8988T (cell line): ENCODE results near the gene VSIG4.

Experiments
- DNase-seq: peaks from one replicate; pipeline ENCODE4 v3.0.0; 2011

The VSIG4 gene

DNA sequence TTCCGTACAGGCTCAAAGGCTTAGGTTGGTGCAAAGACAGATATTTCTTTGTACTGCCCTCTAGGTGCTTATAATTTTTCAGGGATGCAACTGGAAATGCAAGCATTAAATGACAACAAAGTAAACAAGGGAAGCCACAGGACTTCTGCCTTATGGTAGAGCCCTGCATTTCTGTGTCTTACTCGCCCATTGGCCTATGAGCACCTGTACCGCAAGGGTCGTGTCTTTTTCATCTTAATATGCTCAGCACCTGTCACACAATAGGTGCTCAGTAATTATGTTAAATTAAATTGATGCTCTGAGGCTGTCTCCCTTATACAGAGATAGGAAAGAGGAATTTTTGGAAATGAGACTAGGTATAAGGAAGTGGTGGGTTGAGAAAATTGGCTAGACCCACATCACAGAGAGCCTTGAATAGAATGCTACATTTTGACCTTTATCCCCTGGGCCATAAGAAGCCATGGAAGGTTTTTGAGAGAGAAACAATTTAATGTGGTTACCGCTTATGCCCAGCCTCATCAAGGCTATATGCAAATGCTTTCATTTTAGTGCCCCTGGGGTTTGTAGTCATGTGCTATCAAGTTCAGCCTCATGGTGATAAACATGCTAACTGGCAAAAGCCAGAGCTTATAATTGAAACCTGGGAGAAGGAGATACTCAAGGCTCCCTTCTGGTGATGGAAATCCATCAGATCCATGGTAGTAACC, 16.3 kb downstream of the VSIG4 start:
- DNase-seq: no peak

DNA sequence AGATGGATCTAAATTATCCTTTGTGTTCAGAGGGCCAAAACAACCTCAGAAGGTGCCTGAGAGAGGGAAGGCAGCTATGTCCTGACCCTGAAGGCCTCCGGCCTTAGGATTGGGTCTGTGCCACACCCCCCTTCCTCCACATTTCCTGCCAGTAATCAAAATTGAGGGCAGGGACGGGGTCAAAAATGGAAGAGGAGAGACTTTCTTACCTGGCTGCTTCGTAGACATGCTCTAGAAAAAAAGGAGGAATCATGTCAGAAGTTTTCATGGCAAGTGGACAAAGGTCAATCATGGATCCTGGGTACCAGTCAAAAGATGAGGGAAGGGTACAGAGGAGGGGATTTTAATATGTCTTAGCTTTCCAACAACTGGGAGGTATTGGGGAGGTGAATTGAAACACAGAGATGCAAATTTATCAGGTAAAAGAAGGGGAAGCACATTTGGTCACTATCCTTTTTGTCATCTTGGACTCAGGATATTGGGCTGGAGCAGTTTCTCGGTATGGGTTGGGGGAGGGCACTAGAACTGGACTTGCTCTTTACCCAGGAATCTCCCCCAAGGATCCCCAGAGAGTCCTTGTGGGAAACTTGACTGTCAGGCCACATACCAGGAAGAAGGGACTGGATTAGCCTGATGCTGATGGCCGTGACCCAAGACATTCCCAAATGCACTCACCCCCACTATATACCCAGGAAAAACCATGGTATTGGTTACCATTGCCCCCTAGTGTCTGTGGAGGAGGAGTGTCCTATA, 17.1 kb downstream of the VSIG4 start:
- DNase-seq: no peak

DNA sequence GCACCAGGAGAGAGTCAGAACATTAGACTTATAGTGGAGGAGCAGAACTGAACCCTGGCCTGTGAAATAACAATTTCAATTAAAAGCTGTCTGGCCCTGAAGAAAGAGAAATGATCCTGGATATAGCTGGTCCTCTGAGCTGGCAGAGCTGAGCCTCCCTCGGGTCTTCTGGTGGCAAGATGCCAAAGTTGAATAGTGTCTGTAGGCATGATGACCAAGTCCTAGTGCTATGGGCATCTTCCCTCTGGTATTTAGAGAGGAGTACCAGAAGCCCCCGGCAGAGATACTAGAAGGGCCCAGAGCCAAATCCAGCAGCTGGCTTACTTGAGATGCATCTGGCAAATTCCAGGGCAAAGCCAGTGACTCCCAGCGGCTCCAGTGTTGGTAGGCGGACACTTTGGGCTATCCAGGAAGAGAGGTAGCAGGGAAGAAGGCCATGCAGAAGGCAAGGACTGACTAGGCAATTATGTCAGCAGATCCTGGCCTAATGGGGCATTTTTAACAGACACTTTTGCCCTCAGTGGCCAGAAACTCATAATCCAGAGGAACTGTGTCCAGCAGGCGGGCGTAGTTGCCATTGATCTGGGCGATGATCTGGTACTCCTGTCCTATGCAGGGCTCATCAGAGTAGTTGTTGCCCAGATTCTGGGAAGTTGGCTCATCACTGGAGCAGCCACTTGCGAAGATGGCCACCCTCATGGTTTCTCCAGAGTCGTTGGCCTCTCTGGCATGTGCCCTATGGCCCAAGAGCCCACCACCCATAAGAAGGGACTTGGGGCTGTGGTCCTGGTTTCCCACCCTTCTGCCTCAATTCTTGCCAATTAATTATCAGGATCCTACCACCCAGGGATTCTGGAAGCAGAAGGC, 17.9 kb downstream of the VSIG4 start:
- no peak for DNase-seq

DNA sequence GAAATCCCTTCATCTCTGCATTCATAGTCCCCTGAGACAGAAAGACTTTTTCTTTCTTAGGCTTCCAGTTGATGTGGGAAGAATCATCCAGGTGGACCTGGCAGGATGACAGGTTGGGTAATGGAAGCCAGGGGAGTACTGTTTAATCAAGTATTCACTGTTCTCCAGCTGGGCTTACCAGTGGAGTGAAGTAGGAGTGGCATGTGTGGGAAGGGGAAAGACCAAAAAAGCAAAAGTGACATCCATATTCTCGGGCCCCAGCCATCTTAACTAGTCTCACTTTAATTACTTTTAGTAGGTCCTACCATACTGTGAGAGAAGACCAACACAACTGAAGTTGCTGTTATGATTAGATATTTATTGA, 18.5 kb downstream of the VSIG4 start:
- DNase-seq: no peak

DNA sequence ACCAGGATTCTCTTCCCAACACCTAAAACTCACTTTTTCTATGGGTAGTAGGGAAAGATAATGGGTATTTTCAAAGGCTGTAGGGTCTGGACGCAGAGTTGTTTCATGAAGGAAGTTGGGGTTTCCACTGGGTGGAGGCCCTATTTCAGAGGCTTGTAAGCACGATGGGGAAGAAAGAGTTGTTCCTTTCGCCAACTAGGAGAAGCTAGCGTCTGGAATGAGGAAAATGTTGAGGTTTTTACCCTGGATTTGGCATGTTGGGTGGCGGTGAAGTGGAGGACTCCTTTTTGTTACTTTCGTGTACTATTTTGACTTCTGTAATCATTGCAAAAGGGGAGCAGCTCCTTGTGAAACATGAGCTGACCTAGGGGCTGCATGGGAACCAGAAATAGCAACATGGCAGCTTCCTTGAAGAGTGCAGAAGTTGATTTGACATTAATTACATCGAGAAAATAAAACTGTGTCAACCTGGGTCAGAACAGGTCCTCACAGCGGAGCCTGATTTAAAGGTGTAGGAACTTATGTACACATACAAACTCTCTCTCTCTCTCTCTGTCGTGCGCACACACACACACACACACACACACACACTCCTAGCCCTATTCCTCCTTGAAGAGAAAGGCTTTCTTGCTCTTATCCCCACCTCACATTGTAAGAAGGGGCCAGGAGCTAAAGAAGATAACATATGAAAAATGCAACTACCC, 19.1 kb downstream of the VSIG4 start:
- no peak for DNase-seq

DNA sequence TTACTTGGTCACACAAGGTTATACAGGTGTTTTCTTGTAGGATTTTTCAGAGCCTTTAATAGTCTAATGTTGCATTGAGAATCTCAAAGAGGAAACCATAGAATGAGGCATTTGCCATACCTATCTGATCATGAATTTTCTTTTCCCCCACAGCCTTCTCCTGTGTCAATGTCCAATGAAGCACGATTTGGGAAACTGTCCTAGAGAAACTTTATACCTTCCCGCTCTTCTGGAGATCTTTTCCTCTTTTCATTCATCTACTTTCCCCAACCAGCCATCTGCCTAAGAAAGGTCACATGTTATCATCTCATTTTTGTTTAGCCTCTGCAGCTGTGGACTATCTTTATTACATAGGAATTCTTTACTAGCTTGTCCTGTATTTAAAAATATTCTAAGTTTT, 19.9 kb downstream of the VSIG4 start:
- no peak for DNase-seq

DNA sequence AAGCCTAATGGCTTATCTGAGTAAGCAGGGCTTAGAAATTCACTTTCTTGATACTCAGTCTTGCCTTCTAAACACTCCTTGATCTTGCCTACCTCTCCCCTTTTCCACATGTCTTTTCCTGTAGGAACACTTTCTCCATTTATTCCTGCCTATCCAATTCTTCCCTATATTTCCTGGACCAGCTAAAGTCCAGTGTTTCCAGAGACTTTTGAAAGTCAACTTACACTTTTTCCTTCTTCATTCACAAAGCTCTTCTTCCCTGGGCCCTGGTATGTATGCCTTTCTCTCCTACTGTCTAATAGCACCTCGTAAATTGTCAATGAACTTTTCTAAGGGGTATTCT, 20.6 kb downstream of the VSIG4 start:
- DNase-seq: no peak

DNA sequence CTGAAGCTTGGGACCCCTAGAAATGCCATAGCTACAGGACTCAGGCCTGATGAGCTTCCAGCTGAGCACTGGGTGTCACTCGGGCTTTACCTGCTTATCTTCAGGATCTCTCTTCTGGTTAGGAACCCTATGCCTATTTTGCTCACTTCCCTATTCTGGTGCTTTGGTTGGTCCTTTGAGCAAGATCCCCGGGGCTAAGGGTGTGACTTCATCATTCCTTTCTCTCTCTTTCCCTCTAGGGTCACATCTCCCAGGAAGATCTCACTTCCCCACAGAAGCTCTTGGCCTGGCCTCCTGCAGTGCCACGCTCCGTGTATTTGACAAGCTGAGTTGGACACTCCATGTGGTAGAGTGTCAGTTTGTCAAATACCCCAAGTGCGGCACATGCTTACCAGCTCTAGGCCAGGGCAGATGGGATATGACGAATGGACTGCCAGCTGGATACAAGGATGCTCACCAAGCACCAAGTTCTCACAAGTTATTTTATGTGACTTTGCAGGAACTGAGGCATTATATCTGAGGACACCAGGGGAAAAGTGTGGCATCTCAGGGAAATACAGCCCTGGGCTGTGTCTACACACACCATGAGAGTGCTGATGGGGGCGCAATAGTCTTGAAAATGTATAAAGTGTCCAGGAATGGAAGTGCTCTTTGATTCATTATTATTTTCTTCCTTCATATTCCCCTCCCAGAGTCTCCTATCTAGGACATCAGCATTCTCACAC, 21.1 kb downstream of the VSIG4 start:
- no peak for DNase-seq

DNA sequence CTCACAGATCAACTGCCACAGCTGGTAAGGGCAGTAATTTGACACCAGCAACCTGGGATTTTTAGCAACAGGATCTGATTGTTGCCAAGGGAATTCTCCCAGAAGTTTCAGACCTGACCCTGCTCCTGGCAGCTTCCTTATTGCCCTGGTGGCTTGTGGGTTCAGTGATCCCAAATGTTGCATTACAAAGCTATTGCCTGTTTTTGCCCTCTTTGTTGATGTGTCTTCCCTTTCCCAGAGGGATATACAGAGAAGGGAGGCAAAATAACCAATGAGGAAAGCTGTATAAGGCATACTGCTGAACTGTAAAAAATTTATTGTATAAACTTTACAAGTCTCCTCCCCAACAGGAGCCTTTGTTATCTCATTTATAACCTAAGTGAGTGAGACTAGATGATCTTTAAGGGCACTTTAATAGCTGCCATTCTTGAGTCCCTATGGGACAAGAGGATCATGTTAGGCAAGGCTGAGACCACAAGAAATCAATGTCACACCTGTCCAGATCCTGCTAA, 22.2 kb downstream of the VSIG4 start:
- DNase-seq: no peak

DNA sequence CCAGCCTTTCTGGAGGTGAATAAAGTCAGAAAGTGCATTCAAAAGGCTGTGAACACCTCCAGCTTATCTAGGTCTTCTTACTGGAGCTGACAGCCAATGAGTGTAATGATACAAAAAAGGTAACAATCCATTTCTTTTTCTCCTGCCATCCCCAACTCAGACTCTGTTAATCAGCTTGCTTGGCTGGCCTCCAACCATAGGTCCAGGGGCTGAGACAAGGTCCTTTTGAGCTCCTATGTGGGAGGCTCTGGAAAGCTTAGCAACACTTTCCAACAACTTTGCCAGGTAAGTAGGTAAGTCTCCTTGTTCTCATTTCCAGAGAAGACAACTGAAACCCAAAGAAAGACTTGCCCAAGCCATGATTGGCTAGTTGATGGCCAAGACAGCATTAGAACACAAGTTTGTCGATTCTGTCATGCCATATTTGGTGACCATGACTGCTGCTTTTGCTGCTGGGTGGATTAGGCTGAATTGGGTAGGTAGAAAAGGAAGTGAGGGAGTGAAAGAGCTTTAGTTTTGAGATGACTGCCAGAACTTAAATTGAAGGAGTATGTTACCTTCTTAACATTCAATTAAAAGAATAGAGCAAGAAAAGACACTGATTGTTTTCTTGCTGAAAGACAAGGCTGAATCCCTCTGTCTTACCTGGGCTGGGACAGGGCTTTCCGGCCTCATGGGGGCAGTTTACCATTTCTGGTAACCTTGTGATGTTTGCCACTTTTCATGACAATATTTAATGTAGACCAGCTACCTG, 22.8 kb downstream of the VSIG4 start:
- no peak for DNase-seq

DNA sequence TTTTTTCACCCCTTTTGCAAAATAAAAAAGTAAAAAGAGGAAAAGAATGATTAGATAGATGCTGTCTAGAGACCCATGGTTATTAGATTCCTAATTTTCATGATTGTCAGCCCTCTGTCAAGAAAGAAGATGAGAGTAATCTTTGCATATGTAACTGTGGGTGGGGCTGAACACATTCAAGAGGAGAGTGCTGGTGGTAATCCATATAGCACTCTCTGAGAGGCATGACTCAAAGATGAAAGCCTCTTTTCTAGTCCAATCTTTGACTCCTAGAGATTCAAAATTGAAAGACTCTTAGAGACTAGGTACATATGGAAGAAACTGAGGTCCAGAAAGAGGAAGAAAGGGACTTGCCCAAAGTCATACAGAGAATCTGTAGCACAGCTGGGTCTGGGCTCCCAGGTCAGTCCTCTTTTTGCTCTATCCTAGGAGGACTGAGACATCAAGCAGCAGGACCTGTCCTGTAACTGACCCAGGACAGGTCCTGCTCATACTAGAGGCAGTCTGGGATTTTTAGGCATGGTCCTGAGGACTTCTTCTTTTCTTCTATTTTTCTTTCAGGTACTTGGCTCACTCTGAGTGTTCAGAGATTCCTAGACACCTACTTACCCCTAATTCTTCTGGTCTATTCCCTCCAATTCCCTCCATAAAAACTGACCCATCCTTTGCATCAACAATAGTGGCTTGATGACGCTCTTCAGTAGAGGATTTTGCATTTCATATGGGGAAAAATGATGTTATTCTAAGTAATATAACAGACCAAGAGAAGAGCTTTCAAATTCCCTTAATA, 23.8 kb downstream of the VSIG4 start:
- DNase-seq: no peak

DNA sequence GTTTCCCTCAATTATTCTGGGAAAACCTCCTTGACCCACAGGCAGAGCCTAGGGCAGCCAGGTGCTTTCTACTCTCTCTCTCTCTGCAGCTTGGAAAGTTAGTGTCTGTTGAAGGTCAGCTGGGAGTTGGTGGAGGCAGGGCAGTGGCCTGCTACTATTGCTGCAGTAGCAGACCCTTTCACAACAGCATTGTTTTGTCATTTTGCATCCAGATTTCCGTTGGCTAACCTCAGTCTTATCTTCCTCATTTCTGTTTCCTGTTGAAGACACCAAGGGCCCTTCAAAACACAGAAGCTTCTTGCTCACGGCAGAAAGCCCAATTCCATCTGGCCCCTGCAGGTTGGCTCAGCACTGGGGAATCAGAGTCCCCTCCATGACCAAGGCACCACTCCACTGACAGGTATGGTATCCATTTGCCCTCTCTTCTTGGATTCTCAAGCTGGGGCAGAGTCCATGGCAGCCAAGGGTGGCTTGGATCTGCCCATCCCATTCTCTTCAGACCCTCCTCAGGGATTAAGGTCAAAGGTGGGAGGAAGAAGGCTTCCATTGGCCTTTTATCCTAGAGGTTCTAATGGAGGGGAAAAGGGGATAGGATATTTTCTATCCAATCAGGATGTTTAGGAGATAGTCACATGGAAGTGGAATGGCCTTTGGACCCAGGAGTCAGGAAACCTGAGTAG, 24.6 kb downstream of the VSIG4 start:
- no peak for DNase-seq

DNA sequence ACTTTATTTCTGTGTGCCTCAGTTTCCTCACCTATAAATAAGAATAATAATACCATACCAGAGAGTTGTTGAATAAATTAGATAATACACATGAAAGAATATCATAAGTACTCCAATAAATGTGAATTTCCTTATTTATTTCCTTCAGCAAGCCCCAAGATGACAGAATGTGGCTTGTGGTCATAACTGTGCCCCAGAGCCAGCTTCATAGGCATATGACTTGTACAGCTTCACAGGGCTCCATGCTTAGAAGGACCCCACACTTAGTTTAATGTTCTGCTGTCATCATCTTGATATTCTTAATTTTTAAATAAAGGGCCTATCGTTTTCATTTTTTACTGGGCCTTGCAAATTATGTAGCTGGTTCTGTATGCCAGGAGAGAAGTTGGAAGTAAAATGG, 25.3 kb downstream of the VSIG4 start:
- no peak for DNase-seq

DNA sequence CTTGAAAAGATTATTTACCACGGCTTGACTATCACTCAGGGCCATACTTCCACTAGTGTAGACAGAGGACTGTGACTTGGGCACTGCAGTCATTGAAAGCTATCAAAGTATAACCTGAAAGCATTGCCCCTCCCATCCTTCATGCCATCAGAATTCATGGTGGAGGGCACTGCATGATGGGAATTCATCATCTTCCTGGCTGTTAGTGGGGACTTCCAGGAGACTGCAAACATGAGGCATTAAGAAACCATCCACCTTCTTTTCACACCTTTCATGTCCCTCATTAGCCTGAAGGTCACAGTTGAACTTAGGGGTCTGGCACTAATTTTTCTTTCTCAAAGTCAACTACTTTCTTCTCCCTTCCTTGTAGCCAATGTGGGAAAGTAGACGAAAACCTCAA, 25.8 kb downstream of the VSIG4 start:
- DNase-seq: no peak

DNA sequence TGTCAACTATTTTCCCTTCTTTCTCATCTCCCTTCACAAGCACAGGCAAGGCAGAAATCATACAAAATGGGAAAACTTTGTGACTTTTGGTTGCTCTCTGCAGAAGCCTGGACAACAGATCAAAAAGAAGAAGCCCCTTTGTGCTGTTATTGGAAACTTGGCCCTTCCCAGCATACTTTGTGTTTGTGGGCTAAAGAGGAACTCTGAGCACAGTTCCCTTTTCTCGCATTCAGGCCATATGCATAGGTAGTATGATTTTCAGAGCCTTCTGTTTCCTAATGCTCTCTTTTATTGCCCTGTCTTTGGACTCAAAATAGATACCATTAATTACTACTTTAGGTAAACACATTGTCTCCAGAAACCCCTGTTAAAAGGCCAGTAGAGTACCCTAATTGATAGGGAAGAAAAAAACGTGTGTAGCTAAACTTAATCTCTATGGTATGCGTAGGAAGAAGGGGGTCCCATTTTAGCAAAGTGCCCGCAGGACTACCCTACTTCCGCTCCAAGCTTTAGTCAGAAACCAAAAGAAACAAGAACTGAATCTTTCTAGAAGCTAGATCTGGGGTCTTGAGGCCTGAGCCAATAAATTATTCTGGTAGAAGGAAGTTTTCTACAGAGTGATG, 26.6 kb downstream of the VSIG4 start:
- DNase-seq: no peak

DNA sequence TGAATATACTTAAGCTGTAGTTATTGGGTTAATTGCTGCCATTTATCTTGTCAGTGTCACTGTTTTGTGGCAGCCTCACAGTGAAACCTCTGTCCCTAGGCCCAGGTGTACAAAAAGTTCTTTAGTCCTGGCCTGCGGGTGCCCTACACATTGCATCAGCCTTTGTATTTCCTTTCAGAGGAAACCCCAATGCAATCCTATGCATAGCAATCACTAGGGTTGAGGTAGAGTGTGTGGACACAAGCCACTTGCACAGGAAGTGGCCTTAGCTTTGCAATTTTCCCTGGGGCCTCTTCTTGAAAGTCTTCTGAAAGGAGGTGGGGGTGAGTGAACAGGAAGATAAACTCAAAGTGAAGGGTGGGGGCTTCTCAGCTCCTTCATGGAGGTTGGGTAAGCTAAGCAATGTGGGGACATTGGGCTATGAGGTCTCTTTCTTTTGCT, 27.8 kb downstream of the VSIG4 start:
- no peak for DNase-seq

DNA sequence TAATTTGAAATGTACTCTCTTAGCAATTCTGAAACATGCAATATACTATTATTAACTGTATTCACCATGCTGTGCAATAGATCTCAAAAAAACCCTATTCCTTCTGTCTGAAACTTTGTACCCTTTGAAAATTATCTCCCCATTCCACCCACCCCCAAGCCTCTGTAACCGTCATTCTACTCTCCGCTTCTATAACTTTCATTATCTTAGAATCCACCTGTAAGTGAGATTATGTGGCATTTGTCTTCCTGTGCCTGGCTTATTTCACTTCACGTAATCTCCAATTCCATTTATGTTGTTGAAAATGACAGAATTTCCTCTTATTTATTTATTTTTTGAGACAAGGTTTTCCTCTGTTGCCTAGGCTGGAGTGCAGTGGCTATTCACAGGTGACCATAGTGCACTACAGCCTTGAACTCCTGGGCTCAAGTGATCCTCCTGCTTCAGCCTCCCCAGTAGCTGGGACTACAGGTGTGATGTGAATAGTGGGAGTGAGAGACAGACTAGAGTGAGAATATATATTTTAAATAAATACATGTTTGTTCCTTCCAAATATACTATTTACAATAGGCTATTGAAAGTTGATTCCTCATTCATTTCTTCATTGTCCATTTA, 30.5 kb downstream of the VSIG4 start:
- DNase-seq: no peak

DNA sequence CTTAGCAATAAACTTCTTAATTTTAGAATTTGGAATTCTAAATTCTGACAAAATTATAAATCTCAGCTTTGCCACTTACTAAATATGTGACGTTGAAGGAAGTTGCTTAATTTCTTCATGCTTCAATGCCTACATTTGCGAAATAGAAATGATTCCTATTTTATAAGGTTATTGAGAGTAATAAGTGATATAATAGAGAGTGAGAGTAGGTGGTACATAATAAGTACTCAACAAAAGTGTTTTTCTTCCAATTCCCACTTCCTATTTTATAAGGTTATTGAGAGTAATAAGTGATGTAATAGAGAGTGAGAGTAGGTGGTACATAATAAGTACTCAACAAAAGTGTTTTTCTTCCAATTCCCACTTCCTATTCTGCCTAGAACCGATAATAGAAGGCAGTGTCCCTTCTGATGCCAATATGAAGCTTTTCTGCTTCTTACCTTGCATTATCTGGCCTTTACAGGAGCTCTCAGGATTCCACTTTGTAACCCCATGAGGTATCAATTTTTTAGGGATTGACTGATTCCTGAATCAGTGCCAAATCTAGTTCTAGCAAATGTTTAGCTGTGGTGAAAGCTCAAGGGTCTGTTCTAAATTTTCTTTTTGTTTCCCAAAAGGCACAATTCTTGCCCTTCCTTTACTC, 31.4 kb downstream of the VSIG4 start:
- no peak for DNase-seq

DNA sequence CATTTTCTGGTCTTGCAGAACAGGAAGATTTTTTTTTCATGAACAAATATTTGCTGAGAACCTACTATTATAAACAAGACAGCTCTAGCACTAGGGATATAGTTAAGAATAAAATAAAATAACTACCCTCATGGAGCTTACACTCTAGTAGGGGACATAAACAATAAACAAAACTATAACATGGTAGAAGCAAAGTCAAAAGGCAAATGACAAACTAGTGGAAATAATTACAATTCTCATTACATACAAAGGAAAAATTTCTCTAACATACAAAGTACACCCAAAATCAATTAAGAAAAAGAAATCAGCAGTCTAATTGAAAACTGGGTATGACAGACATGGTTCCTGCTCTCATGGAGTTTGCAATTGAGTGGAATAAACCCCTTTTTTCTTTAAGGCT, 32.0 kb downstream of the VSIG4 start:
- no peak for DNase-seq
